Mucosa of rectum (tissue), 2 donors: ENCODE results near the gene TCF7.
A peak's percentile ranks its signal among the peaks of the same experiment; 100 is the strongest.

Source experiments
- H3K27ac ChIP-seq, 2 donors: one replicate each; pipeline ENCODE4 v1.7.0; 2013; ENCODE audit warnings: inconsistent platforms in 2 of 2, low read depth in 2 of 2, low read length in 2 of 2
- H3K27me3 ChIP-seq, 2 donors: one replicate each; pipeline ENCODE4 v1.7.0; 2013; ENCODE audit warnings: low read length in 2 of 2; ENCODE audit not compliant: control insufficient read depth in 2 of 2, insufficient read depth in 2 of 2
- H3K36me3 ChIP-seq, 2 donors: one replicate each; pipeline ENCODE4 v1.7.0; 2013; ENCODE audit warnings: low read length in 2 of 2; ENCODE audit not compliant: control insufficient read depth in 2 of 2, insufficient read depth in 2 of 2
- H3K4me1 ChIP-seq, 2 donors: one replicate each; pipeline ENCODE4 v1.7.0; 2013; ENCODE audit warnings: low read length in 2 of 2, mild to moderate bottlenecking in 1 of 2; ENCODE audit not compliant: control insufficient read depth in 2 of 2, insufficient read depth in 2 of 2
- H3K4me3 ChIP-seq, 2 donors: one replicate each; pipeline ENCODE4 v1.7.0; 2013; ENCODE audit warnings: low read length in 2 of 2
- H3K9ac ChIP-seq, 2 donors: one replicate each; pipeline ENCODE4 v1.7.0; 2013; ENCODE audit warnings: low read length in 2 of 2, low read depth in 1 of 2, mild to moderate bottlenecking in 1 of 2
- H3K9me3 ChIP-seq, 2 donors: one replicate each; pipeline ENCODE4 v1.7.0; 2013; ENCODE audit warnings: low read length in 2 of 2; ENCODE audit not compliant: control insufficient read depth in 2 of 2
- donor health status: healthy.
- donor health status: Normal muscosa, but diverticular disease.

Gene TCF7

GRCh38 chr5:134120386-134121138 lies 6.1 kb downstream of the TCF7 start:
- H3K36me3 ChIP-seq, result no peaks in the 10 kb centered on the region
- no peak overlapping the region for H3K4me3 ChIP-seq
- peaks cover 0 to 5% of the 10 kb centered on the region in 2 donors for H3K4me1 ChIP-seq
- H3K27me3 ChIP-seq, result no peaks in the 10 kb centered on the region
- H3K27ac ChIP-seq, result no peak overlapping the region
- H3K9ac ChIP-seq, result no peak overlapping the region
- no peaks in the 10 kb centered on the region for H3K9me3 ChIP-seq

- no peaks in the 10 kb centered on the region for H3K9me3 ChIP-seq
- peaks cover 0 to 8% of the 10 kb centered on the region in 2 donors for H3K4me1 ChIP-seq
- no peaks in the 10 kb centered on the region for H3K27me3 ChIP-seq
- no peak overlapping the region for H3K4me3 ChIP-seq
- no peak overlapping the region for H3K9ac ChIP-seq
- peak overlapping the region in 1 of 2 donors; percentile 13 for H3K27ac ChIP-seq
- no peaks in the 10 kb centered on the region for H3K36me3 ChIP-seq
Observed at GRCh38 chr5:134122530-134122929, 8.0 kb downstream of the TCF7 start.

GRCh38 chr5:134123360-134123759 lies 8.9 kb downstream of the TCF7 start:
- Histone ChIP-seq H3K9me3 (no peaks in the 10 kb centered on the region), H3K27me3 (no peaks in the 10 kb centered on the region), H3K4me1 (peaks cover 0 to 8% of the 10 kb centered on the region in 2 donors), H3K27ac (peak overlapping the region in 1 of 2 donors; percentile 21), H3K36me3 (no peaks in the 10 kb centered on the region), H3K4me3 (no peak overlapping the region), H3K9ac (no peak overlapping the region)

- H3K4me1 ChIP-seq, result peaks cover 0 to 8% of the 10 kb centered on the region in 2 donors
- no peak overlapping the region for H3K4me3 ChIP-seq
- H3K36me3 ChIP-seq, result no peaks in the 10 kb centered on the region
- H3K9me3 ChIP-seq, result no peaks in the 10 kb centered on the region
- no peak overlapping the region for H3K9ac ChIP-seq
- H3K27me3 ChIP-seq, result no peaks in the 10 kb centered on the region
- peak overlapping the region in 1 of 2 donors; percentile 48 for H3K27ac ChIP-seq
Observed at GRCh38 chr5:134124289-134125038, 10.0 kb downstream of the TCF7 start.

- peak overlapping the region in 1 of 2 donors; percentile 48 for H3K27ac ChIP-seq
- H3K27me3 ChIP-seq, result no peaks in the 10 kb centered on the region
- H3K9ac ChIP-seq, result no peak overlapping the region
- no peaks in the 10 kb centered on the region for H3K36me3 ChIP-seq
- peaks cover 0 to 10% of the 10 kb centered on the region in 2 donors for H3K4me1 ChIP-seq
- no peak overlapping the region for H3K4me3 ChIP-seq
- no peaks in the 10 kb centered on the region for H3K9me3 ChIP-seq
Observed at GRCh38 chr5:134125039-134126015, 10.8 kb downstream of the TCF7 start.

GRCh38 chr5:134127376-134127861 lies 12.9 kb downstream of the TCF7 start:
- H3K4me3 ChIP-seq, result no peak overlapping the region
- H3K9me3 ChIP-seq, result no peaks in the 10 kb centered on the region
- H3K4me1 ChIP-seq, result peaks cover 2 to 16% of the 10 kb centered on the region in 2 donors
- H3K27me3 ChIP-seq, result no peaks in the 10 kb centered on the region
- H3K27ac ChIP-seq, result no peak overlapping the region
- H3K36me3 ChIP-seq, result peaks cover 0 to 11% of the 10 kb centered on the region in 2 donors
- no peak overlapping the region for H3K9ac ChIP-seq

- no peaks in the 10 kb centered on the region for H3K27me3 ChIP-seq
- peaks cover 2 to 20% of the 10 kb centered on the region in 2 donors for H3K4me1 ChIP-seq
- no peak overlapping the region for H3K9ac ChIP-seq
- H3K36me3 ChIP-seq, result peaks cover 0 to 11% of the 10 kb centered on the region in 2 donors
- no peaks in the 10 kb centered on the region for H3K9me3 ChIP-seq
- no peak overlapping the region for H3K27ac ChIP-seq
- H3K4me3 ChIP-seq, result no peak overlapping the region
Observed at GRCh38 chr5:134127988-134128647, 13.6 kb downstream of the TCF7 start.

GRCh38 chr5:134128648-134128995 lies 14.1 kb downstream of the TCF7 start:
- peaks cover 0 to 11% of the 10 kb centered on the region in 2 donors for H3K36me3 ChIP-seq
- H3K9ac ChIP-seq, result no peak overlapping the region
- no peak overlapping the region for H3K27ac ChIP-seq

GRCh38 chr5:134129411-134130238 lies 15.1 kb downstream of the TCF7 start:
- Histone ChIP-seq H3K9me3 (no peaks in the 10 kb centered on the region), H3K9ac (no peak overlapping the region), H3K4me1 (peaks cover 2 to 20% of the 10 kb centered on the region in 2 donors), H3K4me3 (no peak overlapping the region), H3K27ac (peak overlapping the region in 1 of 2 donors; percentile 10), H3K27me3 (no peaks in the 10 kb centered on the region), H3K36me3 (peaks cover 0 to 16% of the 10 kb centered on the region in 2 donors)

More at GRCh38 chr5:134128648-134128995, 14.1 kb downstream of the TCF7 start:
- H3K4me1 ChIP-seq, result peaks cover 2 to 20% of the 10 kb centered on the region in 2 donors
- no peaks in the 10 kb centered on the region for H3K27me3 ChIP-seq
- H3K4me3 ChIP-seq, result no peak overlapping the region
- no peaks in the 10 kb centered on the region for H3K9me3 ChIP-seq
